GM10266 (cell line): ENCODE results near the gene GFOD1.

Source experiments
- DNase-seq: peaks from one replicate; pipeline ENCODE4 v3.0.0; 2012; ENCODE audit errors: extremely low spot score
- CTCF ChIP-seq: IDR thresholded peaks from 2 replicates; pipeline ENCODE4 v1.5.1; 2012; ENCODE audit warnings: mild to moderate bottlenecking, low read depth; ENCODE audit not compliant: control insufficient read depth, insufficient read depth; ENCODE audit errors: missing control alignments

GFOD1 gene

GRCh38 chr6:13508711-13509705 is 21.6 kb upstream of the GFOD1 start:
- DNase-seq, result no peak
- TF ChIP-seq CTCF, result no peak

GRCh38 chr6:13507306-13507860 is 20.0 kb upstream of the GFOD1 start:
- TF ChIP-seq CTCF, result no peak
- DNase-seq, result no peak

GRCh38 chr6:13505345-13505734 is 17.9 kb upstream of the GFOD1 start:
- no peak for TF ChIP-seq CTCF
- DNase-seq, result no peak

GRCh38 chr6:13504611-13505344 is 17.4 kb upstream of the GFOD1 start:
- TF ChIP-seq CTCF, result no peak
- no peak for DNase-seq

- no peak for TF ChIP-seq CTCF
- DNase-seq, result no peak
Observed at GRCh38 chr6:13500915-13501314, 13.5 kb upstream of the GFOD1 start.

- DNase-seq, result no peak
Observed at GRCh38 chr6:13500264-13500663, 12.9 kb upstream of the GFOD1 start.

More at GRCh38 chr6:13500264-13500663, 12.9 kb upstream of the GFOD1 start:
- TF ChIP-seq CTCF, result no peak
